ENCODE results near the gene NAV2.

GRCh38 chr11:20016526-20016925 is 303.9 kb downstream of the NAV2 start:
- TF ChIP-seq, protein P1, sequence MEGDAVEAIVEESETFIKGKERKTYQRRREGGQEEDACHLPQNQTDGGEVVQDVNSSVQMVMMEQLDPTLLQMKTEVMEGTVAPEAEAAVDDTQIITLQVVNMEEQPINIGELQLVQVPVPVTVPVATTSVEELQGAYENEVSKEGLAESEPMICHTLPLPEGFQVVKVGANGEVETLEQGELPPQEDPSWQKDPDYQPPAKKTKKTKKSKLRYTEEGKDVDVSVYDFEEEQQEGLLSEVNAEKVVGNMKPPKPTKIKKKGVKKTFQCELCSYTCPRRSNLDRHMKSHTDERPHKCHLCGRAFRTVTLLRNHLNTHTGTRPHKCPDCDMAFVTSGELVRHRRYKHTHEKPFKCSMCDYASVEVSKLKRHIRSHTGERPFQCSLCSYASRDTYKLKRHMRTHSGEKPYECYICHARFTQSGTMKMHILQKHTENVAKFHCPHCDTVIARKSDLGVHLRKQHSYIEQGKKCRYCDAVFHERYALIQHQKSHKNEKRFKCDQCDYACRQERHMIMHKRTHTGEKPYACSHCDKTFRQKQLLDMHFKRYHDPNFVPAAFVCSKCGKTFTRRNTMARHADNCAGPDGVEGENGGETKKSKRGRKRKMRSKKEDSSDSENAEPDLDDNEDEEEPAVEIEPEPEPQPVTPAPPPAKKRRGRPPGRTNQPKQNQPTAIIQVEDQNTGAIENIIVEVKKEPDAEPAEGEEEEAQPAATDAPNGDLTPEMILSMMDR (IDR thresholded peaks at IDR 0.05): no peak
- no peak for TF ChIP-seq REST (IDR thresholded peaks at IDR 0.05; ENCODE audit: insufficient read depth in 1 of 2, low read depth in 2 of 2, low read length in 1 of 2)
- no peak for TF ChIP-seq SIN3A (IDR thresholded peaks at IDR 0.05; ENCODE audit: borderline replicate concordance, insufficient read depth, low read depth, low read length)
- TF ChIP-seq POLR2AphosphoS5 (IDR thresholded peaks at IDR 0.05; ENCODE audit: low read depth, low read length): no peak
- no peak for TF ChIP-seq TCF7L2 (IDR thresholded peaks at IDR 0.05; ENCODE audit: low read depth, low read length)
